B cell (primary cell): ENCODE results near the gene AGFG2. TPM values are rescaled to one million over a fixed set of nuclear protein-coding genes. Genes with fewer than 3 reads are reported as not detected.

Experiments
- ATAC-seq: fragments of 200-7000 bp; cut with Tn5 transposase; one replicate; pipeline ENCODE4 v1.10.0; 2021; ENCODE audit warnings: low read depth, mild to moderate bottlenecking, moderate number of reproducible peaks, moderate library complexity
- CTCF ChIA-PET: fragments of 350-600 bp; sonication (Branson Sonifier 250); formaldehyde crosslinking; loops from one replicate; lab custom pipeline; 2021; ENCODE audit warnings: antibody characterized with exemption, inconsistent platforms; lab: Charles Lee
- POLR2A ChIA-PET: fragments of 350-600 bp; sonication (Branson Sonifier 250); formaldehyde crosslinking; loops from one replicate; lab custom pipeline; 2021; ENCODE audit warnings: antibody characterized with exemption; lab: Charles Lee
- DNase-seq: peaks from one replicate; pipeline ENCODE4 v3.0.0; 2013
- H2AFZ ChIP-seq: 2 replicates; pipeline ENCODE4 v1.6.1; 2012; ENCODE audit warnings: mild to moderate bottlenecking, low read depth, low read length; ENCODE audit not compliant: insufficient read depth, poor library complexity, severe bottlenecking
- H3K27ac ChIP-seq, 2 donors: 1 replicate in 1 of 2; 2 replicates in 1 of 2; pipeline ENCODE4 v1.5.1; 2012 to 2013; ENCODE audit warnings: low read length in 2 of 2, mild to moderate bottlenecking in 2 of 2, moderate library complexity in 1 of 2
- H3K27me3 ChIP-seq, 4 experiments: fragments of 200-600 bp in 1 of 4; sonication (generic) in 1 of 4; replicated peaks in 1 of 4; 1 replicate in 2 of 4; 2 replicates in 2 of 4; pipeline versions ENCODE4 v1.6.1 to v1.7.0; 2013 to 2016; ENCODE audit warnings: low read length in 3 of 4, mild to moderate bottlenecking in 2 of 4, mixed read lengths in 1 of 4, moderate library complexity in 1 of 4; ENCODE audit not compliant: insufficient read depth in 4 of 4, control insufficient read depth in 3 of 4; ENCODE audit errors: control extremely low read depth in 1 of 4
- H3K36me3 ChIP-seq, 2 experiments: replicated peaks in 1 of 2; 1 replicate in 1 of 2; 2 replicates in 1 of 2; pipeline versions ENCODE4 v1.6.1 to v1.7.1; 2013; ENCODE audit warnings: low read length in 1 of 2; ENCODE audit not compliant: insufficient read depth in 2 of 2, control insufficient read depth in 1 of 2; ENCODE audit errors: control extremely low read depth in 1 of 2, extremely low read depth in 1 of 2
- H3K4me1 ChIP-seq, 2 donors: fragments of 200-600 bp in 1 of 2; sonication (generic) in 1 of 2; 1 replicate in 1 of 2; 2 replicates in 1 of 2; pipeline versions ENCODE4 v1.5.1 to v1.6.1; 2013 to 2017; ENCODE audit warnings: low read length in 2 of 2; ENCODE audit not compliant: control insufficient read depth in 2 of 2, insufficient read depth in 2 of 2
- H3K4me2 ChIP-seq: replicated peaks from 2 replicates; pipeline ENCODE3; 2012; ENCODE audit warnings: mild to moderate bottlenecking, low read depth, low read length; ENCODE audit not compliant: poor library complexity, severe bottlenecking
- H3K4me3 ChIP-seq, 5 experiments: fragments of 200-600 bp in 1 of 5; sonication (generic) in 1 of 5; 1 replicate in 3 of 5; 2 replicates in 2 of 5; pipeline versions ENCODE4 v1.5.1 to v1.7.0; 2011 to 2016; ENCODE audit warnings: low read length in 4 of 5, mild to moderate bottlenecking in 4 of 5, low read depth in 2 of 5, control low read depth in 1 of 5, moderate library complexity in 1 of 5; ENCODE audit not compliant: insufficient read depth in 1 of 5; ENCODE audit errors: control extremely low read depth in 1 of 5, extremely low read depth in 1 of 5
- H3K79me2 ChIP-seq: fragments of 200-600 bp; sonication (generic); one replicate; pipeline ENCODE4 v1.6.0; 2016; ENCODE audit warnings: low read length; ENCODE audit not compliant: control insufficient read depth, insufficient read depth
- H3K9ac ChIP-seq: fragments of 200-600 bp; sonication (generic); 2 replicates; pipeline ENCODE4 v1.6.1; 2017; ENCODE audit warnings: mild to moderate bottlenecking, low read length, moderate library complexity
- H3K9me3 ChIP-seq, 3 donors: one replicate each; pipeline versions ENCODE4 v1.6.1 to v1.7.1; 2013; ENCODE audit warnings: low read length in 2 of 3; ENCODE audit not compliant: control insufficient read depth in 2 of 3, insufficient read depth in 1 of 3; ENCODE audit errors: control extremely low read depth in 1 of 3
- H4K20me1 ChIP-seq: 2 replicates; pipeline ENCODE4 v1.6.0; 2012; ENCODE audit warnings: mild to moderate bottlenecking, low read length; ENCODE audit not compliant: insufficient read depth, control insufficient read depth, poor library complexity, severe bottlenecking
- H3K27ac Mint-ChIP-seq: one replicate; pipeline ENCODE4 v1.8.0; 2021; ENCODE audit warnings: mixed read lengths
- H3K27me3 Mint-ChIP-seq: one replicate; pipeline ENCODE4 v1.8.0; 2021; ENCODE audit warnings: mixed read lengths
- H3K4me1 Mint-ChIP-seq: one replicate; pipeline ENCODE4 v1.8.0; 2021; ENCODE audit warnings: mixed read lengths
- H3K4me3 Mint-ChIP-seq: one replicate; pipeline ENCODE4 v1.8.0; 2021; ENCODE audit warnings: mixed read lengths
- H3K9me3 Mint-ChIP-seq: one replicate; pipeline ENCODE4 v1.8.0; 2022; ENCODE audit warnings: mixed read lengths; ENCODE audit not compliant: insufficient read depth
- EZH2 ChIP-seq: IDR thresholded peaks from 2 replicates; pipeline ENCODE4 v1.6.1; 2012; ENCODE audit warnings: borderline replicate concordance, low read depth, mild to moderate bottlenecking, moderate library complexity, low read length; ENCODE audit not compliant: insufficient read depth, poor library complexity, severe bottlenecking
- WGBS: methylation state at CpG from one replicate; pipeline ENCODE4 v1.1.5; 2013; ENCODE audit warnings: missing lambda C conversion rate; ENCODE audit not compliant: insufficient coverage; 5-methylcytosine and 5-hydroxymethylcytosine counted together
- intact Hi-C: fragments of 100-400 bp; cut with micrococcal nuclease; formaldehyde crosslinking; loops from one replicate; pipeline ENCODE4 v1.10.0; 2022
- polyA plus RNA-seq: library from polyadenylated mRNA; depleted of rRNA; stranded (reverse); fragments of >200 nt; gene quantifications from 2 replicates; pipeline ENCODE4 v1.2.3, GENCODE V29; 2012
- total RNA-seq, 2 donors: library from RNA; stranded (reverse); fragments of 120-200 nt in 1 of 2; gene quantifications; 1 replicate in 1 of 2; 2 replicates in 1 of 2; pipeline versions ENCODE4 v1.2.3 to v1.2.4, GENCODE V29; 2013 to 2022
- TF ChIP-seq, protein P1 (sequence below): fragments of 200-600 bp; IDR thresholded peaks from one replicate; pipeline ENCODE4 v1.8.0; 2022; ENCODE audit warnings: antibody characterized with exemption, mild to moderate bottlenecking

AGFG2 gene
- total and polyA plus RNA-seq, 2 donors (not counting 1 experiment from before 2014, with no cell fraction given), result 11.0 TPM

DNA sequence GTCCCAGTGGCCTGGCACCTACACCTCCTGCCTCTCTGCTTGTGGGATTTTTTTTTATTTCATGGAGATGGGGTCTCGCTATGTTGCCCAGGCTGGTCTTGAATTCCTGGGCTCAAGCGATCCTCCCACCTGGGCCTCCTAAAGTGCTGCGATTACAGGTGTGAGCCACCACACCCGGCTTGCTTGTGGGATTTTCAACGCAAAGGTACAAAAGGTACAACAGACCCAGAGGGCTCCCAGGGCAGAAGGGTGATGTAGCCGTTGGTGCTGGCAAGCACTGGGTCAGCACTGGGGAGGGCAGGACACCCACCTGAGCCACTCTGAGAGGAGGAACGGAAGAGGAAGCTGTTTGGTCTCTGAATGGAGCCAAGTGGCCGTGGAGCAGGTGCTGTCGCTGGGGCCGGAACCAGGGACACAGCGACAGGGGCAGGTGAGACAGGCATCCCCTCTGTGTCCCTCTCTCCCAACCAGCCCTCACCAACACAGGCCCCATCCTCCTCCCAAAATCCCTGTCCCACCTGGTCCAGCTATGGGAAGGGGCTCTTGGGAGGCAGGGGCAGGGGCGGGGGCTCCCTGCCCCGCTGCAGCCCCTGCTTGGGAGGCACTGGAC, 37.5 kb downstream of the AGFG2 start:
- ChIA-PET POLR2A (no interaction called here), CTCF (no interaction called here)
- Histone ChIP-seq H3K9me3 (no peaks in the 10 kb centered on the region), H2AFZ (no peak overlapping the region), H3K4me3 (no peak overlapping the region), H3K27me3 (no peaks in the 10 kb centered on the region), H3K27ac (no peak overlapping the region), H4K20me1 (peaks cover 83% of the 10 kb centered on the region), H3K36me3 (peaks cover 0 to 73% of the 10 kb centered on the region in 2 experiments), H3K4me1 (peaks cover 0 to 5% of the 10 kb centered on the region in 2 donors), H3K79me2 (peaks cover 40% of the 10 kb centered on the region), H3K4me2 (no peak overlapping the region), H3K9ac (no peak overlapping the region)
- Mint-ChIP-seq H3K27me3 (no peaks in the 10 kb centered on the region), H3K9me3 (no peaks in the 10 kb centered on the region), H3K27ac (no peak overlapping the region), H3K4me1 (peaks cover 7% of the 10 kb centered on the region), H3K4me3 (no peak overlapping the region)
- no peak for TF ChIP-seq EZH2
- TF ChIP-seq, protein P1, sequence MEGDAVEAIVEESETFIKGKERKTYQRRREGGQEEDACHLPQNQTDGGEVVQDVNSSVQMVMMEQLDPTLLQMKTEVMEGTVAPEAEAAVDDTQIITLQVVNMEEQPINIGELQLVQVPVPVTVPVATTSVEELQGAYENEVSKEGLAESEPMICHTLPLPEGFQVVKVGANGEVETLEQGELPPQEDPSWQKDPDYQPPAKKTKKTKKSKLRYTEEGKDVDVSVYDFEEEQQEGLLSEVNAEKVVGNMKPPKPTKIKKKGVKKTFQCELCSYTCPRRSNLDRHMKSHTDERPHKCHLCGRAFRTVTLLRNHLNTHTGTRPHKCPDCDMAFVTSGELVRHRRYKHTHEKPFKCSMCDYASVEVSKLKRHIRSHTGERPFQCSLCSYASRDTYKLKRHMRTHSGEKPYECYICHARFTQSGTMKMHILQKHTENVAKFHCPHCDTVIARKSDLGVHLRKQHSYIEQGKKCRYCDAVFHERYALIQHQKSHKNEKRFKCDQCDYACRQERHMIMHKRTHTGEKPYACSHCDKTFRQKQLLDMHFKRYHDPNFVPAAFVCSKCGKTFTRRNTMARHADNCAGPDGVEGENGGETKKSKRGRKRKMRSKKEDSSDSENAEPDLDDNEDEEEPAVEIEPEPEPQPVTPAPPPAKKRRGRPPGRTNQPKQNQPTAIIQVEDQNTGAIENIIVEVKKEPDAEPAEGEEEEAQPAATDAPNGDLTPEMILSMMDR, result no peak
- intact Hi-C loops, result no loop called here
- WGBS, result 98% methylated on average over 11 of the region's 13 CpGs
- peak; percentile 14 for DNase-seq
- ATAC-seq, result no peak

DNA sequence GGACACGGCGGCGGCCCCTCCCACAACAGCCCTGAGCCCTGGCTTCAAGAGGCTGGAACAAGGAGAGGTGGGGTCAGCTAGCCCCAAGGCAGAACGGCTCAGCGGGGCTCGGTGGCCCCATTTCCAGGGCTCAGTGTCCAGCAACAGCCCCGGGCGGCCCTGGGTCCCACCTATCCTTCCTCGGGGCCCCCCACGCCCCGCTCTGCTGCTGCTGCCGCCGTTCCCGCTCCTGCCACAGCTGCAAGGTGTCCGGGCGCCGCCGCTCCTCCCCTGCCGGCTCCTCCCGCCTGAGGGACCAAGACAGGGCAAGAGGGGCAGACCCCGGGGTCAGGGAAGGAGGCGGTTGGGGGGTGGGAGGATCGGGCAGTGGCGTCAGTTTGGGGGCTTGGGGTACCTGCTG, 38.1 kb downstream of the AGFG2 start:
- H2AFZ ChIP-seq, result no peak overlapping the region
- TF ChIP-seq, protein P1, result no peak
- no peak for TF ChIP-seq EZH2
- H3K4me2 ChIP-seq, result no peak overlapping the region
- H3K4me3 ChIP-seq, result no peak overlapping the region
- ATAC-seq (no peak), DNase-seq (no peak)
- Mint-ChIP-seq H3K4me1 (peaks cover 4% of the 10 kb centered on the region), H3K27ac (no peak overlapping the region), H3K27me3 (no peaks in the 10 kb centered on the region), H3K4me3 (no peak overlapping the region), H3K9me3 (no peaks in the 10 kb centered on the region)
- H4K20me1 ChIP-seq, result peaks cover 89% of the 10 kb centered on the region
- no peak overlapping the region for H3K27ac ChIP-seq
- peaks cover 0 to 79% of the 10 kb centered on the region in 2 experiments for H3K36me3 ChIP-seq
- H3K4me1 ChIP-seq, result peaks cover 0 to 2% of the 10 kb centered on the region in 2 donors
- ChIA-PET CTCF (interaction anchor here (1.4 kb wide), 1 partner anchor 16 kb away, joined by 3 read pairs; no protein-coding TSS in a partner anchor), POLR2A (interaction anchor here (0.7 kb wide), 1 partner anchor 55 kb away, joined by 7 read pairs; no protein-coding TSS in a partner anchor)
- no peaks in the 10 kb centered on the region for H3K27me3 ChIP-seq
- H3K9me3 ChIP-seq, result no peaks in the 10 kb centered on the region
- no peak overlapping the region for H3K9ac ChIP-seq
- peaks cover 46% of the 10 kb centered on the region for H3K79me2 ChIP-seq
- intact Hi-C loops, result no loop called here
- 99% methylated on average over 12 of the region's 24 CpGs for WGBS
